ENCODE data around the gene STIM2.

GRCh38 chr4:26941951-26942350 is 81.3 kb downstream of the STIM2 start:
- no peak for TF ChIP-seq CTCF (IDR thresholded peaks at IDR 0.05)
- no peak for TF ChIP-seq EZH2 (IDR thresholded peaks at IDR 0.05)
- no peak for TF ChIP-seq EZH2phosphoT487 (IDR thresholded peaks at IDR 0.05)

Measured in neural progenitor cell (in vitro differentiated cells).